Measurements from ENCODE around the gene DCXR. TPM values are rescaled to one million over a fixed set of nuclear protein-coding genes. Genes with fewer than 3 reads are reported as not detected.
A peak's percentile ranks its signal among the peaks of the same experiment; 100 is the strongest.

DCXR gene
- total RNA-seq, 1 experiment from 2014 or later, result 167 TPM

- no peak for DNase-seq (ENCODE audit: low spot score)
Observed at GRCh38 chr17:81998691-81999438, 38.6 kb downstream of the DCXR start.

GRCh38 chr17:81998212-81998611 lies 39.3 kb downstream of the DCXR start:
- no peak for DNase-seq (ENCODE audit: low spot score)

GRCh38 chr17:81996757-81997441 lies 40.6 kb downstream of the DCXR start:
- DNase-seq (ENCODE audit: low spot score), result no peak

- DNase-seq (ENCODE audit: low spot score), result no peak
Observed at GRCh38 chr17:81996232-81996756, 41.2 kb downstream of the DCXR start.

- DNase-seq (ENCODE audit: low spot score), result no peak
Observed at GRCh38 chr17:81995463-81996231, 41.9 kb downstream of the DCXR start.

- no peak for DNase-seq (ENCODE audit: low spot score)
Observed at GRCh38 chr17:81994593-81995462, 42.7 kb downstream of the DCXR start.

GRCh38 chr17:81993729-81994592 lies 43.5 kb downstream of the DCXR start:
- DNase-seq (ENCODE audit: low spot score), result no peak

GRCh38 chr17:81992306-81993102 lies 45.0 kb downstream of the DCXR start:
- DNase-seq (ENCODE audit: low spot score), result no peak

- peak; percentile 91 for DNase-seq (ENCODE audit: low spot score)
Observed at GRCh38 chr17:81991684-81992305, 45.7 kb downstream of the DCXR start.

GRCh38 chr17:81990836-81991683 lies 46.4 kb downstream of the DCXR start:
- DNase-seq (ENCODE audit: low spot score), result no peak

GRCh38 chr17:81987161-81987770 lies 50.2 kb downstream of the DCXR start:
- no peak for DNase-seq (ENCODE audit: low spot score)

GRCh38 chr17:81986606-81987005 lies 50.9 kb downstream of the DCXR start:
- DNase-seq (ENCODE audit: low spot score), result no peak

Other genes with a start within 250 kb of the DCXR start
- 0.71 and 2.2 TPM in 2 replicates for gene GCGR, start 233.5 kb downstream of the DCXR start, total RNA-seq (2014; rRNA removed; shearing (Covaris generic))
- 159 and 160 TPM in 2 replicates for gene MCRIP1, start 204.4 kb downstream of the DCXR start, total RNA-seq (2014; rRNA removed; shearing (Covaris generic))
- gene PPP1R27, start 202.6 kb downstream of the DCXR start, total RNA-seq (2014; rRNA removed; shearing (Covaris generic)), result 2.4 and 3.0 TPM in 2 replicates
- gene P4HB, start 177.2 kb downstream of the DCXR start, total RNA-seq (2014; rRNA removed; shearing (Covaris generic)), result 1,172 and 1,253 TPM in 2 replicates
- 312 and 331 TPM in 2 replicates for gene ARHGDIA, start 166.4 kb downstream of the DCXR start, total RNA-seq (2014; rRNA removed; shearing (Covaris generic))
- 482 and 502 TPM in 2 replicates for gene ALYREF, start 146.1 kb downstream of the DCXR start, total RNA-seq (2014; rRNA removed; shearing (Covaris generic))
- 222 and 256 TPM in 2 replicates for gene ANAPC11, start 146.0 kb downstream of the DCXR start, total RNA-seq (2014; rRNA removed; shearing (Covaris generic))
- gene NPB, start 135.5 kb downstream of the DCXR start, total RNA-seq (2014; rRNA removed; shearing (Covaris generic)), result 2.4 and 3.2 TPM in 2 replicates
- gene PCYT2, start 126.3 kb downstream of the DCXR start, total RNA-seq (2014; rRNA removed; shearing (Covaris generic)), result 163 and 167 TPM in 2 replicates
- 101 and 121 TPM in 2 replicates for gene SIRT7, start 119.5 kb downstream of the DCXR start, total RNA-seq (2014; rRNA removed; shearing (Covaris generic))
- gene MAFG, start 110.0 kb downstream of the DCXR start, total RNA-seq (2014; rRNA removed; shearing (Covaris generic)), result 42.8 and 45.5 TPM in 2 replicates
- gene PYCR1, start 100.4 kb downstream of the DCXR start, total RNA-seq (2014; rRNA removed; shearing (Covaris generic)), result 255 and 273 TPM in 2 replicates
- not detected in 2 replicates for gene MYADML2, start 90.5 kb downstream of the DCXR start, total RNA-seq (2014; rRNA removed; shearing (Covaris generic))
- 1.3 and 2.0 TPM in 2 replicates for gene NOTUM, start 76.5 kb downstream of the DCXR start, total RNA-seq (2014; rRNA removed; shearing (Covaris generic))
- gene ASPSCR1, start 60.1 kb downstream of the DCXR start, total RNA-seq (2014; rRNA removed; shearing (Covaris generic)), result 66.6 and 85.0 TPM in 2 replicates
- 297 and 339 TPM in 2 replicates for gene CENPX, start 14.8 kb downstream of the DCXR start, total RNA-seq (2014; rRNA removed; shearing (Covaris generic))
- gene LRRC45, start 14.4 kb downstream of the DCXR start, total RNA-seq (2014; rRNA removed; shearing (Covaris generic)), result 83.2 and 88.4 TPM in 2 replicates
- gene RAC3, start 6.0 kb downstream of the DCXR start, total RNA-seq (2014; rRNA removed; shearing (Covaris generic)), result 68.7 and 71.3 TPM in 2 replicates
- gene RFNG, start 14.1 kb upstream of the DCXR start, total RNA-seq (2014; rRNA removed; shearing (Covaris generic)), result 49.5 and 52.6 TPM in 2 replicates
- 281 and 295 TPM in 2 replicates for gene GPS1, start 14.2 kb upstream of the DCXR start, total RNA-seq (2014; rRNA removed; shearing (Covaris generic))
- 320 and 339 TPM in 2 replicates for gene DUS1L, start 28.1 kb upstream of the DCXR start, total RNA-seq (2014; rRNA removed; shearing (Covaris generic))
- 477 and 592 TPM in 2 replicates for gene FASN, start 60.5 kb upstream of the DCXR start, total RNA-seq (2014; rRNA removed; shearing (Covaris generic))
- gene CCDC57, start 175.1 kb upstream of the DCXR start, total RNA-seq (2014; rRNA removed; shearing (Covaris generic)), result 47.6 and 48.2 TPM in 2 replicates
- 132 and 156 TPM in 2 replicates for gene SLC16A3, start 191.3 kb upstream of the DCXR start, total RNA-seq (2014; rRNA removed; shearing (Covaris generic))
- gene CSNK1D, start 236.0 kb upstream of the DCXR start, total RNA-seq (2014; rRNA removed; shearing (Covaris generic)), result 47.8 and 60.4 TPM in 2 replicates

Measured in HT-29 (cell line).